GM23248 (cell line): ENCODE results near the gene VTI1A. TPM values are rescaled to one million over a fixed set of nuclear protein-coding genes. Genes with fewer than 3 reads are reported as not detected.

Experiments used
- DNase-seq: peaks from one replicate; pipeline ENCODE4 v3.0.0-alpha.2; 2015
- H2AFZ ChIP-seq: fragments of 200-600 bp; sonication (generic); 2 replicates; pipeline ENCODE4 v1.6.1; 2016; ENCODE audit warnings: antibody characterized with exemption
- H3F3A ChIP-seq: fragments of 200-600 bp; sonication (generic); 2 replicates; pipeline ENCODE4 v1.6.1; 2016; ENCODE audit warnings: mild to moderate bottlenecking, antibody characterized with exemption, mixed run types; ENCODE audit not compliant: insufficient read depth
- H3K27ac ChIP-seq: fragments of 200-600 bp; sonication (generic); 2 replicates; pipeline ENCODE4 v1.5.1; 2016; ENCODE audit warnings: mild to moderate bottlenecking
- H3K27me3 ChIP-seq: fragments of 200-600 bp; sonication (generic); replicated peaks from 2 replicates; pipeline ENCODE4 v1.6.1; 2016; ENCODE audit warnings: mild to moderate bottlenecking; ENCODE audit not compliant: insufficient read depth
- H3K36me3 ChIP-seq: fragments of 200-600 bp; sonication (generic); 2 replicates; pipeline ENCODE4 v1.6.1; 2016; ENCODE audit warnings: low read depth, mild to moderate bottlenecking
- H3K4me1 ChIP-seq: fragments of 200-600 bp; sonication (generic); 2 replicates; pipeline ENCODE4 v1.6.1; 2016; ENCODE audit warnings: mild to moderate bottlenecking; ENCODE audit not compliant: insufficient read depth
- H3K4me2 ChIP-seq: fragments of 200-600 bp; sonication (generic); one replicate; pipeline ENCODE4 v1.6.1; 2016; ENCODE audit warnings: mild to moderate bottlenecking; ENCODE audit not compliant: unreplicated experiment
- H3K4me3 ChIP-seq: fragments of 200-600 bp; sonication (generic); 2 replicates; pipeline ENCODE4 v1.5.1; 2016; ENCODE audit warnings: mild to moderate bottlenecking
- H3K79me2 ChIP-seq: fragments of 200-600 bp; sonication (generic); 2 replicates; pipeline ENCODE4 v1.6.1; 2016; ENCODE audit warnings: mild to moderate bottlenecking; ENCODE audit not compliant: insufficient read depth
- H3K9ac ChIP-seq: fragments of 200-600 bp; sonication (generic); 2 replicates; pipeline ENCODE4 v1.6.1; 2016; ENCODE audit warnings: mild to moderate bottlenecking
- H3K9me2 ChIP-seq: fragments of 200-600 bp; sonication (generic); 2 replicates; pipeline ENCODE4 v1.6.1; 2016; ENCODE audit warnings: mixed run types, mild to moderate bottlenecking, moderate library complexity; ENCODE audit not compliant: insufficient read depth
- H3K9me3 ChIP-seq: fragments of 200-600 bp; sonication (generic); one replicate; pipeline ENCODE4 v1.6.1; 2017; ENCODE audit warnings: low read depth
- H4K20me1 ChIP-seq: fragments of 200-600 bp; sonication (generic); 2 replicates; pipeline ENCODE4 v1.6.0; 2016; ENCODE audit not compliant: insufficient read depth
- EZH2 ChIP-seq: fragments of 200-600 bp; sonication (generic); IDR thresholded peaks from 2 replicates; pipeline ENCODE4 v1.6.1; 2018; ENCODE audit warnings: antibody characterized with exemption, mild to moderate bottlenecking; ENCODE audit not compliant: insufficient read depth, poor library complexity, severe bottlenecking
- EZH2phosphoT487 ChIP-seq: fragments of 200-600 bp; sonication (generic); IDR thresholded peaks from 2 replicates; pipeline ENCODE4 v1.6.1; 2018; ENCODE audit warnings: antibody characterized with exemption, moderate library complexity, mild to moderate bottlenecking, low read depth; ENCODE audit not compliant: insufficient read depth
- WGBS, 2 experiments: methylation state at CpG; one replicate each; pipeline ENCODE4 v1.1.6; 2015 to 2017; ENCODE audit warnings: low lambda C conversion rate in 2 of 2, low coverage in 1 of 2; ENCODE audit errors: missing lambda C conversion rate in 2 of 2; 5-methylcytosine and 5-hydroxymethylcytosine counted together
- in situ Hi-C: fragments of 300-500 bp; cut with MboI; formaldehyde crosslinking; loops from 2 replicates; pipeline ENCODE4 v1.15.0; 2020
- polyA plus RNA-seq: library from polyadenylated mRNA; unstranded; fragments of >200 nt; fragmentation: Nextera tagmentation; extraction: Ambion mirVana; gene quantifications from 2 replicates; pipeline ENCODE4 v1.2.1, GENCODE V29; 2016
- total RNA-seq: library from RNA; depleted of rRNA; stranded (reverse); fragments of >200 nt; shearing (Covaris generic); gene quantifications from 2 replicates; pipeline ENCODE4 v1.2.3, GENCODE V29; 2014

The VTI1A gene
- total and polyA plus RNA-seq, 2 experiments from 2014 or later = 21.6 to 26.4 TPM

DNA sequence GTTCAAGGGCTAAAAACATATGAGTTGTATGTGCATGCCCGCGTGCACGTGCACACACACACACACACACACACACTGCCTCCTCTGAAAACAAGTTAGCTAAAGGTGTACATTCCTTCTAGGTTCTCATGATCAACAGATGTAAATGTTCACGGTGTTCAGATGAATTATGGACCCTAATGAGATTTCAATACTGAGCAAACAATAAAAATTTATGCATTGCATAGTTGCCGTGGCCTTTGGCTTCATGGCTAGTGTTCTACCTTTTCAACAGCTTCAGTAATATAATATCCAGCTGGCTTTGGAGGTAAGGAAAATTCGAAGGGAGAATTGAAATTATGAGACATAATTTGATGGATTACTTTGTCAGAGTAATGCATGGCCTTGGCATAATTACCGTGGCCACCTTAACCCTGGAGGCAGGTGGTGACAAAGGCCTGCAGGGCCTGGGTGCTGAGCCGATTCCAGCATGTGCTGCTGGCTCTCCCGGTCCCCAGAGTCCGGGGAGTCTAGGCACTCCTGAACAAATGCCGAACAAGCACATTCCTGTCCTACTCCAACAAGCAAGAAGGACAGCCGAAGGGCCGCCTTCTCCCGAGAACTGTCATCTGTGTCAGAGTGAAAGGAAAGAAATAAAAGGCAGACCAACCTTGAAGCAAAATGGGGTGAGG is 336.5 kb downstream of the VTI1A start:
- Histone ChIP-seq H3K36me3 (no peaks in the 10 kb centered on the region), H2AFZ (peak overlapping the region; percentile 48), H3K9me2 (no peaks in the 10 kb centered on the region), H3K79me2 (no peaks in the 10 kb centered on the region), H3K27ac (no peak overlapping the region), H3K4me3 (peak overlapping the region; percentile 38), H3K4me1 (peaks cover 5% of the 10 kb centered on the region; the same call in 1 of the 2 replicates), H3K9me3 (no peaks in the 10 kb centered on the region), H3K4me2 (peak overlapping the region; percentile 22), H3K27me3 (no peaks in the 10 kb centered on the region), H4K20me1 (no peaks in the 10 kb centered on the region), H3K9ac (no peak overlapping the region), H3F3A (0 out of 2 replicates have a peak, but pooled peaks cover 5% of the 10 kb centered on the region)
- TF ChIP-seq EZH2phosphoT487 (no peak), EZH2 (no peak)
- in situ Hi-C loops = no loop called here
- 48 to 50% methylated on average over 14 of the region's 14 CpGs for WGBS, 2 experiments
- peak; percentile 32 for DNase-seq

GRCh38 chr10:112784022-112784461 is 337.0 kb downstream of the VTI1A start:
- 12 to 19% methylated on average over 8 of the region's 8 CpGs for WGBS, 2 experiments
- H3K27ac ChIP-seq = no peak overlapping the region
- no peaks in the 10 kb centered on the region for H4K20me1 ChIP-seq
- H3K9ac ChIP-seq = no peak overlapping the region
- no peaks in the 10 kb centered on the region for H3K79me2 ChIP-seq
- H3K9me3 ChIP-seq = no peaks in the 10 kb centered on the region
- H3K36me3 ChIP-seq = no peaks in the 10 kb centered on the region
- TF ChIP-seq EZH2 (no peak), EZH2phosphoT487 (no peak)
- H3K27me3 ChIP-seq = no peaks in the 10 kb centered on the region
- peaks cover 5% of the 10 kb centered on the region; the same call in 1 of the 2 replicates for H3K4me1 ChIP-seq
- in situ Hi-C loops = no loop called here
- H3K9me2 ChIP-seq = no peaks in the 10 kb centered on the region
- H3K4me2 ChIP-seq = peak overlapping the region; percentile 22
- peak; percentile 19 for DNase-seq
- H2AFZ ChIP-seq = peak overlapping the region; percentile 48
- peak overlapping the region; percentile 38 for H3K4me3 ChIP-seq
- H3F3A ChIP-seq = 0 out of 2 replicates have a peak, but pooled peaks cover 5% of the 10 kb centered on the region

DNA sequence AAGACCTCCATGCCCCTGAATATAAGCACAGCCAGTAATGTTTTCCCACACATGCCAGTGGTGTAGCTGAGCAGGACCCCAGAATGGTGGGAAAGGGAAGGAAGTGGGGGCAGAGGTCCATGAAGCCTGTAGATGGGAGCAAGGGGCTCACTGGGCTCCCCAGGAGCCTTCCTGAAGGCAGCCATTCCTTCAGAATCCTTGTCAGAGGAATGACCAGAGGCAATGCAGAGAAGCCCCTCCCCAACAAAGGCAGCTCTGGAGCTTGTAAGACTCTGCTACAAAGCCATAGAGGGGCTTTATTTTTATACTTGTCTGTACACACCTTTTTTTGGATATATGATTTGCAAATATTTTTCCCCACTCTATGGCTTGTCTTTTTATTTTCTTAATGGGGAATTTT is 338.1 kb downstream of the VTI1A start:
- H3K4me1 ChIP-seq = peaks cover 5% of the 10 kb centered on the region; the same call in 1 of the 2 replicates
- H2AFZ ChIP-seq = no peak overlapping the region
- no peaks in the 10 kb centered on the region for H3K9me3 ChIP-seq
- TF ChIP-seq EZH2phosphoT487 (no peak), EZH2 (no peak)
- H3K27ac ChIP-seq = no peak overlapping the region
- in situ Hi-C loops = no loop called here
- no peaks in the 10 kb centered on the region for H3K9me2 ChIP-seq
- no peak overlapping the region for H3K4me2 ChIP-seq
- H3K79me2 ChIP-seq = no peaks in the 10 kb centered on the region
- no peak for DNase-seq
- no peaks in the 10 kb centered on the region for H3K27me3 ChIP-seq
- no peaks in the 10 kb centered on the region for H3F3A ChIP-seq
- no peaks in the 10 kb centered on the region for H4K20me1 ChIP-seq
- no peak overlapping the region for H3K4me3 ChIP-seq
- no peak overlapping the region for H3K9ac ChIP-seq
- H3K36me3 ChIP-seq = no peaks in the 10 kb centered on the region

DNA sequence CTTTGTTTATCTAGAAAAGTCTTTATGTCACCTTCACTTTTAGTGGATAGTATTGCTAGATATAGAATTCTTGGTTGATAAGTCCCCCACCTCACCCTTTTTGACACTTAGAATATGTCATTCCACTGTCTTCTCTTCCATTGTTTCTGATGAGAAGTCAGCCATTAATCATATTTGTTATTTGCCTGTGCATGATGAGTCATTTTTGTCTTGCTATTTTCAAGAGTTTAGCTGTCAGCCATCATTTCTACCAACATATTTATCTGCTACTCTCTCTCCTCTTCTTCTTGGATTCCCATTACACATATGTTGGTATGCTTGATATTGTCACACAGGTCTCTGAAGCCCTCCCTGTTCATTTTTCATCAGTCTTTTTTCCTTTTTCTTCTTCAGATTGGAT is 342.2 kb downstream of the VTI1A start:
- no peaks in the 10 kb centered on the region for H3K9me3 ChIP-seq
- DNase-seq = peak; percentile 18
- TF ChIP-seq EZH2 (no peak), EZH2phosphoT487 (no peak)
- peaks cover 16% of the 10 kb centered on the region for H3K4me1 ChIP-seq
- H4K20me1 ChIP-seq = no peaks in the 10 kb centered on the region
- no peak overlapping the region for H2AFZ ChIP-seq
- no peak overlapping the region for H3K4me3 ChIP-seq
- no peaks in the 10 kb centered on the region for H3K9me2 ChIP-seq
- in situ Hi-C loops = no loop called here
- no peak overlapping the region for H3K9ac ChIP-seq
- H3K4me2 ChIP-seq = no peak overlapping the region
- no peaks in the 10 kb centered on the region for H3K27me3 ChIP-seq
- H3K36me3 ChIP-seq = no peaks in the 10 kb centered on the region
- H3K79me2 ChIP-seq = no peaks in the 10 kb centered on the region
- H3F3A ChIP-seq = peaks cover 20% of the 10 kb centered on the region
- H3K27ac ChIP-seq = no peak overlapping the region

- in situ Hi-C loops = no loop called here
- H3K27me3 ChIP-seq = no peaks in the 10 kb centered on the region
- WGBS, 2 experiments = 100% methylated on average over 1 of the region's 1 CpG
- H3K9ac ChIP-seq = no peak overlapping the region
- TF ChIP-seq EZH2 = no peak
- no peak for TF ChIP-seq EZH2phosphoT487
- no peak overlapping the region for H3K4me3 ChIP-seq
- no peaks in the 10 kb centered on the region for H4K20me1 ChIP-seq
- peaks cover 15% of the 10 kb centered on the region for H3K4me1 ChIP-seq
- no peak overlapping the region for H3K4me2 ChIP-seq
- DNase-seq = no peak
- H3K27ac ChIP-seq = no peak overlapping the region
- H2AFZ ChIP-seq = no peak overlapping the region
- H3K79me2 ChIP-seq = no peaks in the 10 kb centered on the region
- H3K36me3 ChIP-seq = no peaks in the 10 kb centered on the region
- no peaks in the 10 kb centered on the region for H3K9me2 ChIP-seq
- peaks cover 25% of the 10 kb centered on the region for H3F3A ChIP-seq
- no peaks in the 10 kb centered on the region for H3K9me3 ChIP-seq
Measured at GRCh38 chr10:112790030-112790429, 343.0 kb downstream of the VTI1A start.
